HepG2 (cell line): ENCODE measurements around the gene RBM15B.

Experiments used
- TF ChIP-seq, protein P1 (sequence below): sonication (generic); formaldehyde crosslinking; IDR thresholded peaks from 2 replicates; pipeline ENCODE4 v1.4.0; 2020; ENCODE audit warnings: missing genetic modification reagents
- TF ChIP-seq, protein P2 (sequence below): IDR thresholded peaks from 2 replicates; pipeline ENCODE4 v1.6.1; 2016; ENCODE audit warnings: missing compliant biosample characterization, missing genetic modification reagents, borderline replicate concordance

DNA sequence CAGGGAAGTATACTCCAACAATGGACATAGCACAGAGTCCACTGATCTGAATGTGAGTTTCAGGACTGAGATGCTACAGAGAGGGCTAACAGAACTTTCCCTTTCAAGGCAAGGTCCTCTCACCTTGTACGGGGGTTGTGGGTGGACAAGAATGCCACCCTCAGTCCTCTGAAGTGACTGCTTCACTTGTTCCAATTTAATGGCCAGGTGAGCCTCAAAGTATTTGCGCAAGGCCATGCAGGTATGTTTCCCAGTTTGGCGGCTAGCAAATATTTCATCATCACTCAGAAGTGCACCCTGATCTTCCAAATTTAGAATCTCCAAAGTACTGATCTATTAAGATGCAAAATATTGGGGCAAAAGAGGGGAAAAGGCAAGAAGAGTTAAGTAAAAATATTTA is 38.1 kb downstream of the RBM15B start:
- TF ChIP-seq, protein P1, sequence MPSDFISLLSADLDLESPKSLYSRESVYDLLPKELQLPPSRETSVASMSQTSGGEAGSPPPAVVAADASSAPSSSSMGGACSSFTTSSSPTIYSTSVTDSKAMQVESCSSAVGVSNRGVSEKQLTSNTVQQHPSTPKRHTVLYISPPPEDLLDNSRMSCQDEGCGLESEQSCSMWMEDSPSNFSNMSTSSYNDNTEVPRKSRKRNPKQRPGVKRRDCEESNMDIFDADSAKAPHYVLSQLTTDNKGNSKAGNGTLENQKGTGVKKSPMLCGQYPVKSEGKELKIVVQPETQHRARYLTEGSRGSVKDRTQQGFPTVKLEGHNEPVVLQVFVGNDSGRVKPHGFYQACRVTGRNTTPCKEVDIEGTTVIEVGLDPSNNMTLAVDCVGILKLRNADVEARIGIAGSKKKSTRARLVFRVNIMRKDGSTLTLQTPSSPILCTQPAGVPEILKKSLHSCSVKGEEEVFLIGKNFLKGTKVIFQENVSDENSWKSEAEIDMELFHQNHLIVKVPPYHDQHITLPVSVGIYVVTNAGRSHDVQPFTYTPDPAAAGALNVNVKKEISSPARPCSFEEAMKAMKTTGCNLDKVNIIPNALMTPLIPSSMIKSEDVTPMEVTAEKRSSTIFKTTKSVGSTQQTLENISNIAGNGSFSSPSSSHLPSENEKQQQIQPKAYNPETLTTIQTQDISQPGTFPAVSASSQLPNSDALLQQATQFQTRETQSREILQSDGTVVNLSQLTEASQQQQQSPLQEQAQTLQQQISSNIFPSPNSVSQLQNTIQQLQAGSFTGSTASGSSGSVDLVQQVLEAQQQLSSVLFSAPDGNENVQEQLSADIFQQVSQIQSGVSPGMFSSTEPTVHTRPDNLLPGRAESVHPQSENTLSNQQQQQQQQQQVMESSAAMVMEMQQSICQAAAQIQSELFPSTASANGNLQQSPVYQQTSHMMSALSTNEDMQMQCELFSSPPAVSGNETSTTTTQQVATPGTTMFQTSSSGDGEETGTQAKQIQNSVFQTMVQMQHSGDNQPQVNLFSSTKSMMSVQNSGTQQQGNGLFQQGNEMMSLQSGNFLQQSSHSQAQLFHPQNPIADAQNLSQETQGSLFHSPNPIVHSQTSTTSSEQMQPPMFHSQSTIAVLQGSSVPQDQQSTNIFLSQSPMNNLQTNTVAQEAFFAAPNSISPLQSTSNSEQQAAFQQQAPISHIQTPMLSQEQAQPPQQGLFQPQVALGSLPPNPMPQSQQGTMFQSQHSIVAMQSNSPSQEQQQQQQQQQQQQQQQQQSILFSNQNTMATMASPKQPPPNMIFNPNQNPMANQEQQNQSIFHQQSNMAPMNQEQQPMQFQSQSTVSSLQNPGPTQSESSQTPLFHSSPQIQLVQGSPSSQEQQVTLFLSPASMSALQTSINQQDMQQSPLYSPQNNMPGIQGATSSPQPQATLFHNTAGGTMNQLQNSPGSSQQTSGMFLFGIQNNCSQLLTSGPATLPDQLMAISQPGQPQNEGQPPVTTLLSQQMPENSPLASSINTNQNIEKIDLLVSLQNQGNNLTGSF = no peak
- TF ChIP-seq, protein P2, sequence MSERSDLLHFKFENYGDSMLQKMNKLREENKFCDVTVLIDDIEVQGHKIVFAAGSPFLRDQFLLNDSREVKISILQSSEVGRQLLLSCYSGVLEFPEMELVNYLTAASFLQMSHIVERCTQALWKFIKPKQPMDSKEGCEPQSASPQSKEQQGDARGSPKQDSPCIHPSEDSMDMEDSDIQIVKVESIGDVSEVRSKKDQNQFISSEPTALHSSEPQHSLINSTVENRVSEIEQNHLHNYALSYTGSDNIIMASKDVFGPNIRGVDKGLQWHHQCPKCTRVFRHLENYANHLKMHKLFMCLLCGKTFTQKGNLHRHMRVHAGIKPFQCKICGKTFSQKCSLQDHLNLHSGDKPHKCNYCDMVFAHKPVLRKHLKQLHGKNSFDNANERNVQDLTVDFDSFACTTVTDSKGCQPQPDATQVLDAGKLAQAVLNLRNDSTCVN (CRISPR knock-in tag) = no peak
